Nephron progenitor cell (in vitro differentiated cells): Measurements from ENCODE around the gene STK38.

Source experiments
- DNase-seq: peaks from one replicate; pipeline ENCODE4 v3.0.0; 2021
- H3K27ac Mint-ChIP-seq: 2 replicates; pipeline ENCODE4 v1.8.0; 2021; ENCODE audit warnings: mild to moderate bottlenecking, moderate library complexity, mixed read lengths
- H3K27me3 Mint-ChIP-seq: 2 replicates; pipeline ENCODE4 v1.8.0; 2021; ENCODE audit warnings: mild to moderate bottlenecking, low read depth, mixed read lengths; ENCODE audit not compliant: poor library complexity
- H3K36me3 Mint-ChIP-seq: 2 replicates; pipeline ENCODE4 v1.8.0; 2021; ENCODE audit warnings: low read depth, mixed read lengths
- H3K4me1 Mint-ChIP-seq: 2 replicates; pipeline ENCODE4 v1.8.0; 2021; ENCODE audit warnings: mixed read lengths
- H3K4me3 Mint-ChIP-seq: 2 replicates; pipeline ENCODE4 v1.8.0; 2021; ENCODE audit warnings: mild to moderate bottlenecking, moderate library complexity, mixed read lengths
- H3K9me3 Mint-ChIP-seq: 2 replicates; pipeline ENCODE4 v1.8.0; 2021; ENCODE audit warnings: mild to moderate bottlenecking, moderate library complexity, mixed read lengths
- TF ChIP-seq, protein P1 (sequence below): fragments of 200-600 bp; sonication (generic); IDR thresholded peaks from 2 replicates; pipeline ENCODE4 v1.5.0; 2021; ENCODE audit warnings: antibody characterized with exemption

The STK38 gene

GRCh38 chr6:36546920-36547645, at the start of gene STK38:
Gene STK38, minus strand, starts transcription at chr6:36547479. Its CDS starts 7,277 bp downstream, at chr6:36540202.
- peak; percentile 96 for DNase-seq
- Mint-ChIP-seq H3K27ac (peak within 1 kb of the TSS; percentile 86), H3K4me3 (peak within 1 kb of the TSS; percentile 97), H3K36me3 (peaks cover 10% of the 10 kb centered on the region), H3K27me3 (peaks cover 9% of the 10 kb centered on the region), H3K4me1 (peaks cover 36% of the 10 kb centered on the region), H3K9me3 (no peaks in the 10 kb centered on the region)
- TF ChIP-seq, protein P1, sequence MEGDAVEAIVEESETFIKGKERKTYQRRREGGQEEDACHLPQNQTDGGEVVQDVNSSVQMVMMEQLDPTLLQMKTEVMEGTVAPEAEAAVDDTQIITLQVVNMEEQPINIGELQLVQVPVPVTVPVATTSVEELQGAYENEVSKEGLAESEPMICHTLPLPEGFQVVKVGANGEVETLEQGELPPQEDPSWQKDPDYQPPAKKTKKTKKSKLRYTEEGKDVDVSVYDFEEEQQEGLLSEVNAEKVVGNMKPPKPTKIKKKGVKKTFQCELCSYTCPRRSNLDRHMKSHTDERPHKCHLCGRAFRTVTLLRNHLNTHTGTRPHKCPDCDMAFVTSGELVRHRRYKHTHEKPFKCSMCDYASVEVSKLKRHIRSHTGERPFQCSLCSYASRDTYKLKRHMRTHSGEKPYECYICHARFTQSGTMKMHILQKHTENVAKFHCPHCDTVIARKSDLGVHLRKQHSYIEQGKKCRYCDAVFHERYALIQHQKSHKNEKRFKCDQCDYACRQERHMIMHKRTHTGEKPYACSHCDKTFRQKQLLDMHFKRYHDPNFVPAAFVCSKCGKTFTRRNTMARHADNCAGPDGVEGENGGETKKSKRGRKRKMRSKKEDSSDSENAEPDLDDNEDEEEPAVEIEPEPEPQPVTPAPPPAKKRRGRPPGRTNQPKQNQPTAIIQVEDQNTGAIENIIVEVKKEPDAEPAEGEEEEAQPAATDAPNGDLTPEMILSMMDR, result no peak

DNA sequence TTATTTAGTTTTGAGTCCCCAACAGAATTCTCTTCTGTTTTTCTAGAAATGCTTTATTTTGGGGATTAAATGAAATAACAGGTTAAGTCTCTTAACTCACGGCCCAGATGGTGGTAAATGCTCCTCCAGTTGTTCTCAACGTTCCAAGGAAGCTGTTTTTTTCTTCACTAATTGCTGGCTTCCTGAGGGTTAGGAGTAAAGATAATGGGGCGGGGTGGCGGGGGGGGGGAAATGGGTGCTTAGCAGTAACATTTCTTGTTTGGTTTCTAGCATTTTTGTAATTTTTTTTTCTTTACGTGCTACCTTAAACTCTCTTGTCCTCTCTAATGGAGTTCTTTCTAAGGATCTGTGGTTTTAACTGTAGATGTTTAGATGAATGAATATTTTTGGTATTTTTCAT, 49.1 kb upstream of the STK38 start:
- Mint-ChIP-seq H3K27me3 (peaks cover 9% of the 10 kb centered on the region), H3K9me3 (peaks cover 5% of the 10 kb centered on the region), H3K4me3 (peak overlapping the region; percentile 99), H3K36me3 (peaks cover 73% of the 10 kb centered on the region), H3K27ac (peak overlapping the region; percentile 100), H3K4me1 (peaks cover 58% of the 10 kb centered on the region)
- DNase-seq, result no peak
- TF ChIP-seq, protein P1, result no peak

DNA sequence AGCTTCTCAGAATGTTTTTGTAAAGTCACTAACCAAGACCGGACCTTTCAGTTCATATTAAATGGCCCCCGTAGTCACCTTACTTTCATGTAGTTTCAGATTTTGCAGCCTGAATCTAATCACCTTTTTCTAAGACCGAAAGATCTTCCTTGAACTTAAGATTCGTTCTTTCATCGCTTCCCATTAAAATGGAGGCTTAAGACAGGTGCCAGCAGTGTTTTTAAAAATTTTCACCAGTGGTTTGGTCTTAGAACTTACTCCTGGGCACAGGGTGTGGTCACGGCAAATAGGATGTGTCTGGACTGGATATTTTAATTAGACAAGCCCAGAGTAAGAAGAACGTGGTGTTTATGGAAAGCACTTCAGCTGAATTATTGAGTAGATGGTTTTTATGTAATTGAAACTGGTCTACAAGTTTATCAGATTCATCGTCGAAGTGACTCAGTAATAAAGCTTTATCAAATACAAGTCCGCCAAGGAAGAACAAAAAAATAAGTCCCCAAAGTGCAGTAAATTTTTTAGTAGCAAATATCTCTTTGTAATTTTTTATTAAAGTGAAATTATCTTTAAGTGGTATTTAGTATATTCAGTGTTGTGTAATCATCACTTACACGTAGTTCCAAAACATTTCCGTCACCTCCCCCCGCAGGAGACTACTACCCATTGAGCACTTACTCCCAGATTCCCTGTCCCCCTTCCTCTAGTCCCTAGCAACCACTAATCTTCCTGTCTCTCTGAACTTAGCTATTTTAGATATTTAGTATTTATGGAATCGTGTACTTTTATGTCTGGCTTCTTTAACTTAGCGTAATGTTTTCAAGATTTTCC, 47.8 kb upstream of the STK38 start:
- no peak for DNase-seq
- H3K4me1 Mint-ChIP-seq, result peaks cover 47% of the 10 kb centered on the region
- H3K27me3 Mint-ChIP-seq, result peaks cover 9% of the 10 kb centered on the region
- TF ChIP-seq, protein P1, result no peak
- peaks cover 60% of the 10 kb centered on the region for H3K36me3 Mint-ChIP-seq
- peak overlapping the region; percentile 99 for H3K4me3 Mint-ChIP-seq
- H3K27ac Mint-ChIP-seq, result peak overlapping the region; percentile 100
- H3K9me3 Mint-ChIP-seq, result peaks cover 5% of the 10 kb centered on the region

DNA sequence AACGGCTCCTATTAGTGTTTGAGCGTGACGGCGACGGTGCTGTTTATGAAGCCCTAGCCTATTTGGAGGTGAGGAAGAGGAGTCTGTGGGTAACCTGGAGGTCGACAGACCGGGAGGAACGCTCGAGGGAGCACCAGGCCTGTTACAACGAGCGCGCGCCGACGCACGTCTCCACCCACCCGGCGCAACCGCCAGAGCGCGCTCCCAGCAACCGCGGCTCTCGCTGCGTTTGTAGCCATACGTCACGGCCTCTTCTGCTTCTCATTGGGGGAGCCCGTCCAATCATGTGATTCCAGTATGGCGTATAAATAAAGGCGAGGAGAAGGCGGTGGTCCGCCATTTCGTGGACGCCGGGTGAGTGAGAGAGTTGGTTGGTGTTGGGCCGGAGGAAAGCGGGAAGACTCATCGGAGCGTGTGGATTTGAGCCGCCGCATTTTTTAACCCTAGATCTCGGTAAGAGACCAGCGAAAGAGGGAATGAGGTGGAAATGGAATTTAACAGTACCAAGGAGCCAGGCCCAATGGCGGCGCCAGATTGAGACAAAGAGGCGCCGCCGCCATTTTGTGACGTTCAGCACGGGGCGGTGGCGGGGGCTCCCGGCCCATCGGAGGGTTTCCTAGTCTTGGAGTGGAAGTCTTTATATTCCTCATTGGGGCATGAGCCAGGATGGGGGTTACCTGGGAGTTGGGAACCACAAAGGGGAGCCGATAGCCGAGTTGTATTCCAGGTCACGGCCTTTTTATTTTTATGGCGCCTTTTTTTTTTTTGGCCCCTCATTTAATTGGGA, 46.9 kb upstream of the STK38 start, which contains the start of gene SRSF3:
Gene SRSF3 (plus strand): TSS at position 334 of the 787 bp plus-strand sequence. CDS start 2,401 bp downstream, outside the sequence.
- TF ChIP-seq, protein P1, result no peak
- H3K9me3 Mint-ChIP-seq, result peaks cover 5% of the 10 kb centered on the region
- peaks cover 39% of the 10 kb centered on the region for H3K4me1 Mint-ChIP-seq
- peak within 1 kb of the TSS; percentile 99 for H3K4me3 Mint-ChIP-seq
- peak within 1 kb of the TSS; percentile 100 for H3K27ac Mint-ChIP-seq
- H3K36me3 Mint-ChIP-seq, result peaks cover 52% of the 10 kb centered on the region
- DNase-seq, result peak; percentile 93
- peaks cover 9% of the 10 kb centered on the region for H3K27me3 Mint-ChIP-seq

GRCh38 chr6:36593569-36594028, 46.3 kb upstream of the STK38 start:
- H3K27me3 Mint-ChIP-seq, result peaks cover 8% of the 10 kb centered on the region
- peak overlapping the region; percentile 100 for H3K27ac Mint-ChIP-seq
- H3K36me3 Mint-ChIP-seq, result peaks cover 46% of the 10 kb centered on the region
- peaks cover 33% of the 10 kb centered on the region for H3K4me1 Mint-ChIP-seq
- DNase-seq, result peak; percentile 32
- peak overlapping the region; percentile 99 for H3K4me3 Mint-ChIP-seq
- TF ChIP-seq, protein P1, result no peak
- peaks cover 5% of the 10 kb centered on the region for H3K9me3 Mint-ChIP-seq
